Stimulated activated CD4-positive, alpha-beta T cell treated with anti-CD3 and anti-CD28 coated beads, Interleukin-15, amount 100 ng/mL, for 1 hour (primary cell): ENCODE data around the gene RNF214.
"Not testable (repeated sequence)": the region's sequence is repeated elsewhere in the genome, so short reads cannot be mapped to it uniquely, and the experiment has no call there.

ENCODE experiments used
- DNase-seq, 2 donors: peaks; one replicate each; pipeline ENCODE4 v3.0.0-alpha.2; 2020; ENCODE audit warnings: low read depth in 1 of 2, low spot score in 1 of 2

RNF214 gene

DNA sequence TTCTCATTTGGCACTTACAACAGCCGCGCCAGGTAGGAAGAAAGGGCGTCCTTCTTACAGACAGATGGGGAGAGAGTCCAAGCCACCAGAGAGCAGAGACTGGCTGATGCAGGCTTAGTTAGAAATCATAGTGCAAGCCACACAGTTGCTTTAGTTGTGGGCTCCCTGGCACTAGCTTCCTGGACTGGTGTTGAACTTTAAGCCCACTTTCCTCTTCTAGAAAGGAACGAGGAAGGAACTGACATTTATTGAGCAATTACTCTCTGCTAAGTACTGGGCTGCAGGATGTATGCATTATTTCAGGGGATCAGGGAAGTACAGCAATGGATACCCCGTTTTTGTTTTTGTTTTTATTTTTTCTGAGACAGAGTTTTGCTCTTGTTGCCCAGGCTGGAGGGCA is 80.6 kb downstream of the RNF214 start:
- DNase-seq: no peak

DNA sequence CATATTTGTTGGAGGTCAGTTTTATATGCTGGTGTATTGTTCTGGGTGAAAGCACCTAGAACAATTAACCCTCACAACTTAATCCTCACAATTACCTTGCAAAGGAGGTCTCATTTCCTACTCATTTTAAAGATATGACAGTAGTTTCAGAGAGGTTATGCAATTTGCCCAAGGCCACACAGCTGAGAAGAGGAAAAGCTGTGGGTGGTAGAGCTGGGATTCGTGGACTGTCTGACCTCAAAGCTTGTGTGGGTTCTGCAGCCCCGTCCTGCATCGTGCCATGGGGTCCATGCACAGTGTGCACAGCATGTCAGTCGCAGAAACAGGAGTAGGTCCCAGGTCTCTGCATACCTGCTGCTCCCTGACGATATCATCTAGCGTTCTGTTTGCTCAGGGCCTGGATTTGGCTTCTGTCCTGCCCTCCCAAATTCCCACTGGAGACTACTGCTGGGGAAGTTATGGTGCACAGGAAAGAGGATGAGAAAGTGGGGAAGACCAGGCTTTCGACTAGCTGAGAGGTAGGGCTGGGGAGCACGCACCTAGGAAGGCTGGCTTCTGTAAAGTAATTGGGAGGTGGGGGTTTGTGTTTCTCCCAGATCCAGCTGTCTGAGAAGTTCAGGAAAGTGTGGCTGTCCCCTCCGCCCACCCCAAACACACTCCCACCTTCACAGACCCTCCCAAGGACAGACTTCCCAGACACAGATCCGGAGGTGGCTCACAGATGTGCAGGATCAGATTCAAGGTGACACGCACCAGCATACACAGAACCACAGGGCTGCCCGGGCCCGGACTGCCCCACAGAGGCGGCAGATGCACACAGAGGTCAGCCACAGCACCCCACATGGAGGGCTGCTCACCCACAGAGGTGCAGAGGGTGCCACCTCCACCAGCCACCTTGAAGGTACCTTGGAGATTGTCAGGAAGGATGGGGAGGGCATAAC is 81.6 kb downstream of the RNF214 start:
- DNase-seq: no peak

DNA sequence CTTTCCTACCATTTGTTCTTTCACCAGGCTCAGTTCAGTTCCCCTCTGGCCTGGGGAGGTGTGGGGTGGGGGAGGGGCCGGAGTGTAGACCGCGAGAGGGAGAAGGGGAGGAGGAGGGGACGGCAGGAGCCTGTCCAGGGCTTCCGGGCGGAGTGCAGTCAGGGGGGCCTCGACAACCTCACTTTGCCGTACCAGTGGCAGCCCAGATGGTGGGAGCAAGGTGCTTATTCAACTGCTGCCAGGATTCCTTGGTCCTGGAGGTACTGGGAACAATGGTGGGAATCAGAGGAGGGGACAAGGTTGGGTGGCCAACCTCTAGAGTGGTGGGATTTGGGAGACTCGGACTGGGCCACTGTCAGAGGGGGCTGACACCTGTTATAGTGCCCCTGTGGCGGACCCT is 82.4 kb downstream of the RNF214 start:
- no peak for DNase-seq

DNA sequence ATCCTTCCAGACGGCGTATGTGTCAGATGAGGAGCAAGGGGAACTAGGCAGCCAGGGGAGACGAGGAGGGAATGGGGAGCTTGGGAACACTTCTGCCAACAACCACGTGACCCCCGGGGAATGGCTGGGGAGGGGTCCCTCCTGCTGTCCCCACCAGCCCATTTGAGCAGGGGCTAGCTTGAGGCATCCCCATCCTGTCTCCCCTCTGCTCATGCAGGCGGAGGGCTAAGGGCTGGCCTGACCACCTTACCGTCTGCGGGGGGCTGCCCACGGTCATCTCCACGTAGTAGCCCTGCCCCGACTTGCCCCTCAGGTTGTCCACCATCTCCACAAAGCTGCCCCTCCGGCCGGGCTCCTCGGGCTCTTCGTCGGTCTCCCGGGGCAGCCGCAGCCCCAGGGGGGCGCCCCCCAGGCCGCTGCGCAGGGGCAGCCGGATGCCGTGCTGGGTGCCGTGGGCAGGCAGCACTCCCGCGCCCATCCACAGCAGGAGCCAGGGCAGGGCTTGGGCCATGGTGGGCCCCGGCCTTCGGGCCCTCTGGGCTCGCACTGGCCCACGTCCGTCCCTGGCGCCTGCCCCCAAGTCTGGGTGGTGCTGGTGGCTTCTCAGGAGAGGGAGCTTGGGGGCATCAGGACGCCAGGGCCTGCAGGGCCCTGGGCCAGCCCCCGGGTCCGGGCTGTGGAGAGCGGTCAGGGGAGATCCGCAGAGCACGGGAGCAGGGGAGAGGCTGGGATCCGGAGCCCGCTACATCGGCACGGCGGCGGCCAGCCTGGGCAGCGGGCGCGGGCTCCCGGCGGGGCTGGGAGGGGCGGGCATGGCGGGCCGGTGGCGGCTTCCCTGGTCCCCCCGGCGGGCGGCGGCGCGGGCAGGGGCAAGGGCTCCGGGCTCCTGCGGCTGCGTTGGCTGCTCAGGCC is 83.1 kb downstream of the RNF214 start:
- no peak for DNase-seq

DNA sequence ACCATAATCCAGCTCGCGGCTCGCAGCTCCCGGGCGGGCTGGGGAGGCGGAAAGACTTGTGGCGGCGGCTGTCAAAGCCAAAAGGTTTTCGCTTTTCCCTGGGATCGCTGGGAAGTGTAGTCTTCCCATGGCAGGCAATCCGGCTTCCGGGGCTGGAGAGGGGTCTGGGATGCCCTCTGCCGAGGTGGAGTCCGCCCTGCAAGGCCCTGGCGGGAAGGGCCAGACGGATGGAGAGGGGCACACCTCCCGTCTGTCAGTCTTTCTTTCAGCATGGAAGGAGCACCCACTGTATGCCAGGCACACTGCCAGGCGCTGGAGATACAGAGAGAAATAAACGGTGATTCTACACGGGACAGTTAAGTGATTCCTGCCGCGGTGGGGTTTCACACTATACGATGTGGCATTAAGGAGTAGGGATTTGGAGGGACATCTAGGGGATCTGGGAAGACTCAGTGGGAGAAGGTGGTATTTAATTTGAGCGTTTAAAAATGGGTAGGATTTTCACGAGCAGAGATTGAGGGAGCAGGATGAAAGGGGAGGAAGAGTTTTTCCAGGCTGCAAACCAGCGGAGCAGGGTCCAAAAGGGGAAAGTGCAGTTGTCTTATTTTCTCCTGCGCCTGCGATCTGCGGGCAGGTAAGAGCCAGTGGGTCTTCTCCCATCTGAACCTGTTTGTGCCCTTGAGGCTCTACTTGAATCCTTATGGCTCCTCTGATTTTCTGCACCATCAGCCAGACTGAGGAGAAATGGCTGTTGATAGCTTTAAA is 83.9 kb downstream of the RNF214 start, which contains the start of gene BACE1:
TSS of gene BACE1 (minus strand) at position 60 of the 765 bp plus-strand sequence. CDS start 461 bp downstream, outside the sequence.
- DNase-seq: no peak

DNA sequence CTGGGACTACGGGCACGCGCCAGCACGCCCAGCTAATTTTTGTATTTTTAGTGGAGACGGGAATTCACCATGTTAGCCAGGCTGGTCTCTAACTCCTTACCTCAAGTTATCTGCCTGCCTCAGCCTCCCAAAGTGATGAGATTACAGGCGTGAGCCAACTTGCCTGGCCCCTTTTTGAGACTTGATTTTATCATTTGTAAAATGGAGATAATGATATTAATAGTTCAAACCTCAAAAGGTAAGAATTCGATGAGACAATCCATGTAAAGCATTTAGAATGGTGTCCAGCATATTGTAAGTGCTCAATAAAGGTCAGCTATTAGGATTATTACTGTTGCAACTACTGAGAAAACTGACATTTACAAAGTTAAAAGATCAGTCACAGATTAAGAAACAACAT is 86.3 kb downstream of the RNF214 start:
- DNase-seq: no peak

DNA sequence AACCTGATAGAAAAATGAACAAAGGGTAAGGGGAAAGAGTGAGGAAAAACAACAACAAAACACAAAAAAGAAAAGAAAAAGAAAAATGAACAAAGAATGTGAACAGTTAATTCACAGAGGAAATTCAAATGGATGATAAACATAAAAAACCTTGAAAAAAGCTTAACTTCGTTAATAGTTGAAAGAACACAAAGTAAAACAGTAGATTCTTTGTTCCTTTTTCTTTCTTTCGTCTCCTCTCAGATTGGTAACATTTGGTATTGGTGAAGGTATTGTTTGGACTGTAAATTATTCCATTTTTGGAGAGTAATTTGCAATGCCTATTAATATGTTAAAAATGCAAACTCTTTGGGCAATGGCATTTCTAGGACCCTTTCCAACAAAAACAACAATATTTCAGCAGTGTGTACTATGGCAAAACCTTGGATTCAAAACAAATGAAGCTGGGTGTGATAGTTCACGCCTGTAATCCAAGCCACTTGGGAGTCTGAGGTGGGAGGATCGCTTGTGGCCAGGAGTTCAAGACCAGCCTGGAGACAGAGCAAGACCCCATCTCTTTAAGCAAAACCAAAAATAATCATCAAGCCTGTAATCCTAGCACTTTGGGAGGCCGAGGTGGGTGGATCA is 86.9 kb downstream of the RNF214 start:
- no peak for DNase-seq

DNA sequence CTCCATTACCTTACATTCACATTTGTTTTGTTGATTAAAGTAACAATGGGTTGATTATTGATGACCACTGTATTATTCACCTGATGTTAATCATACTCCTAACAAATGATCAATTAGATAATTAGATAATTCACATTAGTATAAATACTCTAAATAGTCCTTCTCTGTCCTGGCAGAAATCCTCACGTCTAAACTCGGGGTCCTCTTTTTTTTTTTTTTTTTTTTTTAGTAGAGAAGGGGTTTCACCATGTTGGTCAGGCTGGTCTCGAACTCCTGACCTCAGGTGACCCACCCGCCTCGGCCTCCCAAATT is 94.7 kb downstream of the RNF214 start:
- DNase-seq: not testable (repeated sequence)

DNA sequence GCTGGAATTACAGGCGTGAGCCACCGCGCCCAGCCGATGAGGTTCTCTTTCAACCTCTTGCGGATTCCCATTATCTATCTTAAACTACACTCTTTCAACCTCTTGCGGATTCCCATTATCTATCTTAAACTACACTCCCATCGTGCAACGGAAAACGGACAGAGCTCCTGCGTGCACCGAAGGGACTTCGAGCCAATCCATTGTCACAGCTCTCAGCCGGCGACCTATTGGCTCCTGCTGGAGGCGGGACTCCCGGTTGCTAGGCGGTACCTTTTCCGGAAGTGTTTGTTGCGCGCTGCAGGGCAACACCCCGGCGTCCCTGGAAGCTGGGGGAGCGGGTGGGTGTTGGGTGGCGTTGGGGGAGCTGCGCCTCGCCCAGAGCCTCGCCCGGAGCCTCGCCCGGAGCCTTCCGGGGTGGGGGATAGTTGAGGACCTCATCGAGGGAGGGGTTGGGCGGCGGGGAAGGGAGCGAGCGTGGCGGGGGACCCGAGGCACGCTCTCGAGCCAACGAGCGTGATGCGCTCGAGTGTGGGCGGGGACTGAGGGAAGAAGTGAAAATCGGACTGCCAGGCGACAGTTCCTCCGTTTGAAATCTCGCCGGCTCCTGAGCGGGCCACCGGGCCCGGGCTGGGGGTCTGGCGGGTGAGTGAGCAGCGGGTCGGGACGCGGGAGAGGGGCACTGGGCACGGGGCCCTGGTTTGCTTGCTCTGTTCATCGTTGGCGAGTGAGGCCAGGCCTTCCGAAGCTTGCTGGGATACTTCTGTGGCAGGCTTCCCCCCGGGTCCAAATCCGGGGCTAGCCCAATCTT is 95.3 kb downstream of the RNF214 start, which contains the start of gene CEP164:
TSS of gene CEP164 (plus strand) at position 288 of the 808 bp plus-strand sequence. CDS start 10,733 bp downstream, outside the sequence.
- peak; percentile 83 to 84 for DNase-seq

DNA sequence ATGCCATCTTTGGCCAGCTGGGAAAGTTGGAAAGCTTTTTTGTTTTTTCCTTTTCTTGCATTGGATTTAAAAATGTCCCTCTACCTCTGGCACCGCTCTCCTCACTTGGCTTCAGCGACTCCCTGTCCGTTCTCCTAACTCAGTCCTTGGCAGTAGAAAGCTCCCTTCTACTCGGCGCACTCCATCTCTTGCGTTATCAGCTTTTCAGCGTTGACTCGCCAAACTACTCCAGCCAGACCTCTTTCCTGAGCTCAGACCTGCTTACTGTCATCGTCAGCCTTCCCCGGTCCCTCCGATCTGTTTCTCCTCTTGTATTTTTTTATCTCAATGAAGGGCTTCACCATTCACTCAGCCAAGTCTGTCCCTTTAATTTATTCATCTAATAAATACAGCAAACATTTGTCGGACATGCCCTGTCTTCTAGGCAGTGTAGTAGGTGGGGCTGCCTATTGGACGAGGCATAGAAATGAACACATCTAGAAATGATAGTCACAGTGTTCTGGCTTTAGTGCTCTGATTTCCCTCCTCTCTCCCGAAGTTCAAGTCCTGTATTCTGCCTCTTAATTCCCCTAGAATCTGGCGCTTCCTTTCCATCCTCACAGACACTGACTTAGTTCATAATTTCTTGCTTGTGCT is 96.0 kb downstream of the RNF214 start:
- DNase-seq: no peak

DNA sequence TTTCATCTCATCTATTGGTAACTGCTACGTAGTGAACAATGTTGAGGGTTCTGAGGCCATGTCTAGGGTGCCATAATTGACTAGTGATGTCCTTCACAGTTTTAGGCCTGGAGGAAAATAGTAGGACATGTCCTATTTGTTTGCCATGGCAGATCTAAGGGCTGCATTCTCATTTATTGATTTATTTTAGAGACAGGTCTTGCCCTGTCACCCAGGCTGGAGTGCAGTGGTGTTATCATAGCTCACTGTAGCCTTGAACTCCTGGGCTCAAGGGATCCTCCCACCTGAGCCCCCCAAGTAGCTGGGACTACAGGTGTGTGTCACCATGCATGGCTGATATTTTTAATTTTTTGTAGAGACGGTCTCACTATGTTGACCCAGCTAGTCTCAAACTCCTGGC is 100.4 kb downstream of the RNF214 start:
- DNase-seq: no peak

DNA sequence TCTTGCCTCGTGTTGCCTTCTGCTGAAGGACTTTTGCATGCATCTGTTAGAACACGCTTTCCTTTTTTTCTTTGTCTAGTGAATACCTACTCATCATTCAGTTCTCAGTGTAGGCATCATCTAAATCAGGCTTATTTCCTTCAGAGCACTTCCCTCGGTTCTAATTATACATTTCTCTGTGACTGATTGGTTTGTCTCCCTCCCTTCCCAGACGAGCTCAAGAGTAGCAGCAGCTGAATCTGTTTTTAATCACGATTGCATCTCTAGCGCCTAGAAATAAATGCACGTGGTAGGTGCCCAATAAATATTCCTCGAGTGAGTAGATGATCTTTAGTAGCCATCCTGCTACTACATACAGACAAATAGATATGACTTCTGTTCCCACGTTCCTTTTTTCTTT is 101.4 kb downstream of the RNF214 start:
- DNase-seq: no peak

DNA sequence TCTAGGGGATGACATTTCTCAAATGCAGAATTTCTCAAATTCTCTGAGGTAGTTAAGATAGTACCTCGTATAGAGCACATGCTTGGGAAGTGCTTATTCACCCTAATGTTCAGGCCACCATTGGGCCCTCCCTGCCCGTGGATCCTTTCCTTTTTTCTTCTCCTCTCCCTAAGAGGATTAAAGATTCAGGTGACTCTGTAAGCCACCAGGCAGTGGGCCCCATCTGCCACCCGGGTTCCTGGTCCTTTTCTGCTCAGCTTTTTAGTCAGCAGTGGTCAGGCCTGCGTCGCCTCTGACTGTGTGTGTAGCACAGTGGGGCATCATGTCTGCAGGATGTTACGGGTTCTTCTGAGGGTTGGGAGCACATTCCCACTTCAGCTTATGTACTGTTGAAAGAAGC is 102.4 kb downstream of the RNF214 start:
- no peak for DNase-seq

DNA sequence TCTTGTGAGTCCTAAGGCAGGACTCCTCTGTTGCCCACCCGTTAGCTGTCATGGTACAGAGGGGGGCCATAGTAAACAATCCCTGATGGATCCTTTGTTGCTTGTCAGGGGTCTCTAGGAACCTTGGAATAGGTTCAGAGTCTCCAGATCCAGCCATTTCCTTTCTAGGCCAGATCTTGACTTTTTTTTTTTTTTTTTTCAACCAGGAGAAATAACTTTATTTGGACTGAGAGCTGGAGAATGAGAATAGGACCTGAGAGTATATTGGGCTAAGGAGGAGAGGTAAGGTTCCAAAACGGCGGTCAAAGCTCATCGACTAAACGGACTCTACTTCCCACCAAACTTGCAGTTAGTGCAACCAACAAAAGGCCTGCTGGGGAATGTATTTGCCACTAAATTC is 102.9 kb downstream of the RNF214 start:
- no peak for DNase-seq
